Prostate gland (tissue), 2 donors: ENCODE results near the gene SKA3. TPM values are rescaled to one million over a fixed set of nuclear protein-coding genes. Genes with fewer than 3 reads are reported as not detected.

Experiments used
- DNase-seq: peaks from one replicate; pipeline ENCODE4 v3.0.0-alpha.2; 2019; ENCODE audit warnings: low spot score
- H3K27ac ChIP-seq, 2 donors: fragments of 200-600 bp; sonication (generic); 2 replicates each; pipeline ENCODE4 v1.5.1; 2017 to 2019
- H3K27me3 ChIP-seq: fragments of 200-600 bp; sonication (generic); replicated peaks from 2 replicates; pipeline ENCODE4 v1.5.1; 2019; ENCODE audit not compliant: insufficient read depth
- H3K36me3 ChIP-seq, 2 donors: fragments of 200-600 bp; sonication (generic); 1 replicate in 1 of 2; 2 replicates in 1 of 2; pipeline versions ENCODE4 v1.5.1 to v1.8.1; 2017 to 2019
- H3K4me1 ChIP-seq: fragments of 200-600 bp; sonication (generic); replicated peaks from 2 replicates; pipeline ENCODE4 v1.5.1; 2019
- H3K4me3 ChIP-seq, 2 donors: fragments of 200-600 bp; sonication (generic); 2 replicates each; pipeline ENCODE4 v1.5.1; 2017 to 2019
- H3K9me3 ChIP-seq: fragments of 200-600 bp; sonication (generic); 2 replicates; pipeline ENCODE4 v1.5.1; 2017
- POLR2A ChIP-seq: fragments of 450-650 bp; IDR thresholded peaks from one replicate; pipeline ENCODE4 v1.6.1; 2016; ENCODE audit warnings: antibody characterized with exemption, mild to moderate bottlenecking
- POLR2AphosphoS5 ChIP-seq: sonication (generic); formaldehyde crosslinking; IDR thresholded peaks from one replicate; pipeline ENCODE4 v1.6.1; 2017; ENCODE audit warnings: antibody characterized with exemption
- WGBS: methylation state at CpG from one replicate; pipeline ENCODE4 v1.1.5; 2018; 5-methylcytosine and 5-hydroxymethylcytosine counted together
- intact Hi-C: fragments of 100-400 bp; cut with DNase I; formaldehyde crosslinking; loops from one replicate; pipeline ENCODE4 v1.14.2; 2022
- total RNA-seq, 2 donors: library from RNA; depleted of rRNA; stranded (reverse); fragments of >200 nt; gene quantifications; one replicate each; pipeline ENCODE4 v1.1.0, GENCODE V29; 2016
- TF ChIP-seq, protein P1 (sequence below), 4 experiments: fragments of 200-600 bp in 2 of 4; fragments of 450-650 bp in 2 of 4; sonication (generic) in 2 of 4; IDR thresholded peaks; 1 replicate in 3 of 4; 2 replicates in 1 of 4; pipeline ENCODE4 v1.5.1; 2016 to 2019; ENCODE audit warnings: antibody characterized with exemption in 4 of 4, mild to moderate bottlenecking in 2 of 4, moderate library complexity in 2 of 4

Gene SKA3
- total RNA-seq, 2 donors from 2014 or later = 0.59 to 4.3 TPM

DNA sequence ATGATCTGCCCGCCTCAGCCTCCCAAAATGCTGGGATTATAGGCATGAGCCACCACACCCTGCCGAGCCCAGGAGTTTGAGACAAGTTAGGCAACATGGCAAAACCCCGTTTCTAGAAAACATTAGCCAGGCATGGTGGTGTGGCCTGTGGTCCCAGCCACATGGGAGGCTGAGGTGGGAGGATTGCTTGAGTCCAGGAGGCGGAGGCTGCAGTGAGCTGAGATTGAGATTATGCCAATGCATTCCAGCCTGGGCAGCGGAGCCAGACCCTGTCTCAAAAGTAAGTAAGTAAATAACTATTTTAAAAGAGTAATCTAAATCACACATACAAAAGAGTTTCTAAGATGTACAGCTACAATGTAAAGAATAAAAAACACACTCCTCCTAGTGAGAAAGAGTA is 41.9 kb downstream of the SKA3 start:
- DNase-seq = no peak
- H3K9me3 ChIP-seq = no peaks in the 10 kb centered on the region
- TF ChIP-seq, protein P1, sequence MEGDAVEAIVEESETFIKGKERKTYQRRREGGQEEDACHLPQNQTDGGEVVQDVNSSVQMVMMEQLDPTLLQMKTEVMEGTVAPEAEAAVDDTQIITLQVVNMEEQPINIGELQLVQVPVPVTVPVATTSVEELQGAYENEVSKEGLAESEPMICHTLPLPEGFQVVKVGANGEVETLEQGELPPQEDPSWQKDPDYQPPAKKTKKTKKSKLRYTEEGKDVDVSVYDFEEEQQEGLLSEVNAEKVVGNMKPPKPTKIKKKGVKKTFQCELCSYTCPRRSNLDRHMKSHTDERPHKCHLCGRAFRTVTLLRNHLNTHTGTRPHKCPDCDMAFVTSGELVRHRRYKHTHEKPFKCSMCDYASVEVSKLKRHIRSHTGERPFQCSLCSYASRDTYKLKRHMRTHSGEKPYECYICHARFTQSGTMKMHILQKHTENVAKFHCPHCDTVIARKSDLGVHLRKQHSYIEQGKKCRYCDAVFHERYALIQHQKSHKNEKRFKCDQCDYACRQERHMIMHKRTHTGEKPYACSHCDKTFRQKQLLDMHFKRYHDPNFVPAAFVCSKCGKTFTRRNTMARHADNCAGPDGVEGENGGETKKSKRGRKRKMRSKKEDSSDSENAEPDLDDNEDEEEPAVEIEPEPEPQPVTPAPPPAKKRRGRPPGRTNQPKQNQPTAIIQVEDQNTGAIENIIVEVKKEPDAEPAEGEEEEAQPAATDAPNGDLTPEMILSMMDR (IDR thresholded peaks at IDR 0.05) = no peak
- TF ChIP-seq POLR2A (no peak), POLR2AphosphoS5 (no peak)
- intact Hi-C loops = no loop called here
- no peaks in the 10 kb centered on the region for H3K4me1 ChIP-seq
- H3K36me3 ChIP-seq = no peaks in the 10 kb centered on the region
- 68% methylated on average over 5 of the region's 5 CpGs for WGBS
- H3K4me3 ChIP-seq = no peak overlapping the region
- no peak overlapping the region for H3K27ac ChIP-seq
- H3K27me3 ChIP-seq = no peaks in the 10 kb centered on the region

DNA sequence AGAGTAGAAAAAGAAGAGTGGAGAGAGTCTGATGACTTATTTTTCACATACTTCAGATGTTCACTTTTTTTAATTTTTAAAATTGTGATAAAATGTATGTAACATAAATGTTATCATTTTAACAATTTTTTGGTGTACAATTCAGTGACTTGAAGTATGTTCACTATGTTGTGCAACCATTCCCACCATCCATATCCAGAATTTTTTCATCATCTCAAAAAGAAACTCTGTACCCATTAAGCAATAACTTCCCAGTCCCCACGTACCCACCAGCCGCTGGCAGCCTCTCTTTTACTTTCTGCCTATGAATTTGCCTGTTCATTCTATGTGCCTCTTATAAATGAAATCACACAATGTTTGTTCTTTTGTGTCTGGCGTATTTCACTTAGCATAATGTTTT is 43.3 kb downstream of the SKA3 start:
- DNase-seq = no peak
- H3K4me3 ChIP-seq = no peak overlapping the region
- intact Hi-C loops = no loop called here
- TF ChIP-seq POLR2A (no peak), POLR2AphosphoS5 (no peak)
- TF ChIP-seq, protein P1 (IDR thresholded peaks at IDR 0.05) = no peak
- no peaks in the 10 kb centered on the region for H3K27me3 ChIP-seq
- H3K4me1 ChIP-seq = no peaks in the 10 kb centered on the region
- 47% methylated on average over 3 of the region's 3 CpGs for WGBS
- no peaks in the 10 kb centered on the region for H3K36me3 ChIP-seq
- H3K9me3 ChIP-seq = no peaks in the 10 kb centered on the region
- no peak overlapping the region for H3K27ac ChIP-seq

DNA sequence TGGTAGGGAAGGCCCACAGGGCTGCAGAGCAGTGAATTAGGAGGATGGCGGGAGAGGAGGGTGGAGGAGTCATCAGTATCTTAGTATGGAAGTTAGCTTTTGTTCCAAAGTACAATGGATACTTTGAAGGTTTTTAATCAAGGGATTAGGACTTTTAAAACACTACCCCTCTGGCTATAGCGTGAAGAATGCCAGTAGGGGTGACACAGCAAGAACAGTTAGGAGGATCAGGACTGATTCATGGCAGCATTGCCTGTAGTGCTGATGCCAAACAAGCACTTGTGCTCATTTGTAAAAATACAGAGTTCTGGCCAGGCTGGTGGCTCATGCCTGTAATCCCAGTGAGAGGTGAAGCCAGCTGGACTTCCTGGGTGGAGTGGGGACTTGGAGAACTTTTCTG is 46.2 kb downstream of the SKA3 start:
- no peaks in the 10 kb centered on the region for H3K27me3 ChIP-seq
- H3K36me3 ChIP-seq = no peaks in the 10 kb centered on the region
- H3K27ac ChIP-seq = no peak overlapping the region
- TF ChIP-seq, protein P1 (IDR thresholded peaks at IDR 0.05) = no peak
- TF ChIP-seq POLR2AphosphoS5 (no peak), POLR2A (no peak)
- no peak for DNase-seq
- H3K9me3 ChIP-seq = no peaks in the 10 kb centered on the region
- WGBS = 97% methylated on average over 2 of the region's 2 CpGs
- intact Hi-C loops = no loop called here
- no peaks in the 10 kb centered on the region for H3K4me1 ChIP-seq
- no peak overlapping the region for H3K4me3 ChIP-seq

DNA sequence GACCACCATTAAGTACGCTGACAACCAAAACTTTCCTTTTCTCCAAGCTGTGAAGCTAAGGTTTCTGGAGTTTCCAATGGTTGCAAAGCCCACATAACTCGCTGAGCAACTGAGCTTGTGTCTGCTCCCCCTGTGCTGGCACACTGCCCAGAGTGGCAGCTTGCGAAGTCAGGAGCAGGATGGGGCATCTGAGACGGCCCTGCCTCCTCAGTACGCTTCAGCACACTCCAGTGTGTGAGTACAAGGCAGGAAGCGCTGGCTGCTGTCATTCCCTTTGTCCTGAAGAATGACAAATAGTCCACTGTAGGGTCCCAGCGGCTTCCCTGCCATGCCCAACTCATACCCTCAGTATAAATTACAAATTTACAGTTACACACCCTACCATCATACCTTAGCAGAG is 51.5 kb downstream of the SKA3 start:
- no peak overlapping the region for H3K27ac ChIP-seq
- no peaks in the 10 kb centered on the region for H3K36me3 ChIP-seq
- no peaks in the 10 kb centered on the region for H3K4me1 ChIP-seq
- no peak overlapping the region for H3K4me3 ChIP-seq
- peak; percentile 31 for DNase-seq
- intact Hi-C loops = no loop called here
- TF ChIP-seq, protein P1 (IDR thresholded peaks at IDR 0.05) = no peak
- TF ChIP-seq POLR2A (no peak), POLR2AphosphoS5 (no peak)
- H3K27me3 ChIP-seq = no peaks in the 10 kb centered on the region
- WGBS = 32% methylated on average over 7 of the region's 7 CpGs
- no peaks in the 10 kb centered on the region for H3K9me3 ChIP-seq

DNA sequence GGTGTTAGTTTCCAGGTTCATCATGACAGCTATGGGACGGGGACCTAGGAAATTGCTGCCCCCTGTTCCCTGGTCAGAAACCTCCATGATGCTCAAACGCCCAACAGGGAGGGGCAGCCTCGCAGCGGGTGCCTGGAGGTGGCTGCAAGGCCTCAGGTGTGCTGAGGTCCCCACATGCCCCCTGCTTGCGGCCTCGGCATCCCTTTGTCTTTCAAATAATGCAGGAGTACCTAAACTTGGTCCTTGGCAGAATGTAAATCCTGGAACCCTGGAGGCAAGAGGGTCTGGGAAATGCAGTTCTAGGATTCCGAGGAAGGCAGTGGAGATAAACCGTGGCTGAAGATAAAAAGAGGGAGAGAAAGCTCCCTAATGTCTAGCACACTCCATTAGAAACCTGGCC is 52.4 kb downstream of the SKA3 start:
- Histone ChIP-seq H3K9me3 (no peaks in the 10 kb centered on the region), H3K4me1 (no peaks in the 10 kb centered on the region), H3K36me3 (no peaks in the 10 kb centered on the region), H3K27ac (no peak overlapping the region), H3K4me3 (no peak overlapping the region), H3K27me3 (no peaks in the 10 kb centered on the region)
- 81% methylated on average over 8 of the region's 8 CpGs for WGBS
- TF ChIP-seq POLR2AphosphoS5 (no peak), POLR2A (no peak)
- TF ChIP-seq, protein P1 (IDR thresholded peaks at IDR 0.05) = no peak
- intact Hi-C loops = no loop called here
- no peak for DNase-seq
